Lung (tissue), 12 donors: Measurements from ENCODE around the gene LRRC15. TPM values are rescaled to one million over a fixed set of nuclear protein-coding genes. Genes with fewer than 3 reads are reported as not detected.
A peak's percentile ranks its signal among the peaks of the same experiment; 100 is the strongest.

Source experiments
- ATAC-seq: fragments of 200-7000 bp; cut with Tn5 transposase; one replicate; pipeline ENCODE4 v1.9.1; 2020; ENCODE audit warnings: moderate number of reproducible peaks; ENCODE audit not compliant: insufficient read depth, low FRiP score
- DNase-seq, 3 donors: peaks; one replicate each; pipeline ENCODE4 v3.0.0-alpha.2; 2013 to 2017
- H3K27ac ChIP-seq, 2 donors: one replicate each; pipeline ENCODE4 v1.5.1; 2013; ENCODE audit warnings: mild to moderate bottlenecking in 2 of 2, moderate library complexity in 2 of 2, control low read depth in 1 of 2, inconsistent platforms in 1 of 2, low read depth in 1 of 2, low read length in 1 of 2
- H3K27me3 ChIP-seq, 3 donors: one replicate each; pipeline ENCODE4 v1.5.1; 2013; ENCODE audit warnings: low read length in 2 of 3; ENCODE audit not compliant: control insufficient read depth in 3 of 3, insufficient read depth in 3 of 3
- H3K36me3 ChIP-seq, 4 donors: one replicate each; pipeline ENCODE4 v1.5.1; 2013; ENCODE audit warnings: low read length in 4 of 4, mild to moderate bottlenecking in 1 of 4, moderate library complexity in 1 of 4; ENCODE audit not compliant: control insufficient read depth in 4 of 4, insufficient read depth in 4 of 4
- H3K4me1 ChIP-seq, 5 donors: one replicate each; pipeline ENCODE4 v1.5.1; 2013; ENCODE audit warnings: low read length in 5 of 5, mild to moderate bottlenecking in 2 of 5, moderate library complexity in 1 of 5; ENCODE audit not compliant: control insufficient read depth in 5 of 5, insufficient read depth in 5 of 5
- H3K4me3 ChIP-seq: one replicate; pipeline ENCODE4 v1.5.1; 2013; ENCODE audit warnings: mild to moderate bottlenecking, control low read depth, moderate library complexity
- H3K9ac ChIP-seq, 2 donors: one replicate each; pipeline ENCODE4 v1.5.1; 2013; ENCODE audit warnings: low read length in 2 of 2, control low read depth in 1 of 2; ENCODE audit not compliant: insufficient read depth in 1 of 2
- H3K9me3 ChIP-seq, 4 donors: one replicate each; pipeline ENCODE4 v1.5.1; 2013; ENCODE audit warnings: low read length in 3 of 4, mild to moderate bottlenecking in 1 of 4, moderate library complexity in 1 of 4; ENCODE audit not compliant: control insufficient read depth in 4 of 4, insufficient read depth in 3 of 4
- CTCF ChIP-seq: IDR thresholded peaks from 2 replicates; pipeline ENCODE4 v1.5.1; 2012; ENCODE audit warnings: mild to moderate bottlenecking; ENCODE audit errors: control extremely low read depth, extremely low read depth
- WGBS, 2 donors: extraction: QIAGEN DNeasy Blood & Tissue Kit; methylation state at CpG; one replicate each; pipeline ENCODE4 v1.1.7; 2013; 5-methylcytosine and 5-hydroxymethylcytosine counted together
- polyA plus RNA-seq, 2 donors: library from polyadenylated mRNA; stranded (reverse); fragments of 200-250 nt; gene quantifications; one replicate each; pipeline ENCODE4 v1.2.1, GENCODE V29; 2013
- total RNA-seq, 2 donors: library from RNA; depleted of rRNA in 1 of 2; stranded (reverse); fragments of >200 nt in 1 of 2; gene quantifications; one replicate each; pipeline ENCODE4 v1.2.1, GENCODE V29; 2014 to 2021
- donor health status: control.
- donor health status: control.
- donor health status: Bipolar disorder and iron deficiency.
- donor health status: healthy.
- donor health status: DM: yes; HTN: yes; CAD: no.

LRRC15 gene
- total and polyA plus RNA-seq, 4 donors, result 0.06 to 1.2 (median 0.07) TPM

- Histone ChIP-seq H3K36me3 (no peaks in the 10 kb centered on the region), H3K9ac (no peak overlapping the region), H3K27me3 (no peaks in the 10 kb centered on the region), H3K4me1 (peaks cover 0 to 41% (median 12%) of the 10 kb centered on the region in 5 donors), H3K27ac (no peak overlapping the region), H3K9me3 (peaks cover 0 to 13% (median 4%) of the 10 kb centered on the region in 4 donors), H3K4me3 (no peak overlapping the region)
- ATAC-seq (no peak), DNase-seq (no peak)
- TF ChIP-seq CTCF, result no peak
- 92 to 95% methylated on average over 6 of the region's 6 CpGs for WGBS, 2 donors
These were observed 52.6 kb downstream of the LRRC15 start for GRCh38 chr3:194316918-194317317.

- Histone ChIP-seq H3K27me3 (no peaks in the 10 kb centered on the region), H3K4me3 (no peak overlapping the region), H3K9me3 (peaks cover 0 to 13% (median 4%) of the 10 kb centered on the region in 4 donors), H3K9ac (no peak overlapping the region), H3K36me3 (no peaks in the 10 kb centered on the region), H3K27ac (no peak overlapping the region), H3K4me1 (peaks cover 0 to 50% (median 12%) of the 10 kb centered on the region in 5 donors)
- DNase-seq (peak in 1 of 3 donors; percentile 49), ATAC-seq (no peak)
- 25 to 31% methylated on average over 17 of the region's 17 CpGs for WGBS, 2 donors
- TF ChIP-seq CTCF, result no peak
These were observed 53.6 kb downstream of the LRRC15 start for GRCh38 chr3:194315965-194316361.

GRCh38 chr3:194315088-194315964, 54.2 kb downstream of the LRRC15 start:
- H3K9ac ChIP-seq, result peak overlapping the region in 1 of 2 donors; percentile 14
- no peak overlapping the region for H3K27ac ChIP-seq
- TF ChIP-seq CTCF, result peak; percentile 97
- ATAC-seq (peak; percentile 86), DNase-seq (peak; percentile 94 to 96 (median 95))
- H3K27me3 ChIP-seq, result no peaks in the 10 kb centered on the region
- WGBS, 2 donors, result 3 to 4% methylated on average over 41 to 54 of the region's 54 CpGs
- peaks cover 0 to 13% (median 4%) of the 10 kb centered on the region in 4 donors for H3K9me3 ChIP-seq
- peaks cover 0 to 56% (median 12%) of the 10 kb centered on the region in 5 donors for H3K4me1 ChIP-seq
- H3K36me3 ChIP-seq, result no peaks in the 10 kb centered on the region
- H3K4me3 ChIP-seq, result peak overlapping the region; percentile 32
